ENCODE data around the gene RBMS3.

DNA sequence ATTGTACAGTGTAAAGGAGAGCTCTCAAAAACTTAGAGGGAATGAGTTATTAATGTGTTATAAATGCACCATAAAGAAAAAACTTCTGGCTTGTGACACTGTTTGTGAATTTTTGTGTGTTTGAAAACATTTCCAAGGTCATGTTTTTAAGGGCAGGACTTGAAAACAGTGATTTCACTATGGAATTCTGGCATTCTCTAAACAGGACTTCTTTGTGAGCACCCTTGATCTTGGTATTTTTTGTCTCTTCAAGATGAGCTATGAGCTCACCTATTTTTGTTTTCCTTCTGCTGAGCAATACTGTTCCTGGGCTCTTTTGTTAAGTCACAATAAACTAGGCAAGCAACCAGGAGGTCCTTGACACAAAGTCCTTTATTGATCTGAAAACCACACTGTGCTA is 284.4 kb downstream of the RBMS3 start:
- TF ChIP-seq, protein P1, sequence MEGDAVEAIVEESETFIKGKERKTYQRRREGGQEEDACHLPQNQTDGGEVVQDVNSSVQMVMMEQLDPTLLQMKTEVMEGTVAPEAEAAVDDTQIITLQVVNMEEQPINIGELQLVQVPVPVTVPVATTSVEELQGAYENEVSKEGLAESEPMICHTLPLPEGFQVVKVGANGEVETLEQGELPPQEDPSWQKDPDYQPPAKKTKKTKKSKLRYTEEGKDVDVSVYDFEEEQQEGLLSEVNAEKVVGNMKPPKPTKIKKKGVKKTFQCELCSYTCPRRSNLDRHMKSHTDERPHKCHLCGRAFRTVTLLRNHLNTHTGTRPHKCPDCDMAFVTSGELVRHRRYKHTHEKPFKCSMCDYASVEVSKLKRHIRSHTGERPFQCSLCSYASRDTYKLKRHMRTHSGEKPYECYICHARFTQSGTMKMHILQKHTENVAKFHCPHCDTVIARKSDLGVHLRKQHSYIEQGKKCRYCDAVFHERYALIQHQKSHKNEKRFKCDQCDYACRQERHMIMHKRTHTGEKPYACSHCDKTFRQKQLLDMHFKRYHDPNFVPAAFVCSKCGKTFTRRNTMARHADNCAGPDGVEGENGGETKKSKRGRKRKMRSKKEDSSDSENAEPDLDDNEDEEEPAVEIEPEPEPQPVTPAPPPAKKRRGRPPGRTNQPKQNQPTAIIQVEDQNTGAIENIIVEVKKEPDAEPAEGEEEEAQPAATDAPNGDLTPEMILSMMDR (IDR thresholded peaks at IDR 0.05), result no peak
- TF ChIP-seq POLR2A (IDR thresholded peaks at IDR 0.05) (no peak), POLR2AphosphoS5 (IDR thresholded peaks at IDR 0.05) (no peak), EP300 (IDR thresholded peaks at IDR 0.05) (no peak)
